Measurements from ENCODE around the gene CDK8. TPM values are rescaled to one million over a fixed set of nuclear protein-coding genes. Genes with fewer than 3 reads are reported as not detected.

CDK8 gene
- 17.0 and 19.3 TPM in 2 replicates for total RNA-seq

DNA sequence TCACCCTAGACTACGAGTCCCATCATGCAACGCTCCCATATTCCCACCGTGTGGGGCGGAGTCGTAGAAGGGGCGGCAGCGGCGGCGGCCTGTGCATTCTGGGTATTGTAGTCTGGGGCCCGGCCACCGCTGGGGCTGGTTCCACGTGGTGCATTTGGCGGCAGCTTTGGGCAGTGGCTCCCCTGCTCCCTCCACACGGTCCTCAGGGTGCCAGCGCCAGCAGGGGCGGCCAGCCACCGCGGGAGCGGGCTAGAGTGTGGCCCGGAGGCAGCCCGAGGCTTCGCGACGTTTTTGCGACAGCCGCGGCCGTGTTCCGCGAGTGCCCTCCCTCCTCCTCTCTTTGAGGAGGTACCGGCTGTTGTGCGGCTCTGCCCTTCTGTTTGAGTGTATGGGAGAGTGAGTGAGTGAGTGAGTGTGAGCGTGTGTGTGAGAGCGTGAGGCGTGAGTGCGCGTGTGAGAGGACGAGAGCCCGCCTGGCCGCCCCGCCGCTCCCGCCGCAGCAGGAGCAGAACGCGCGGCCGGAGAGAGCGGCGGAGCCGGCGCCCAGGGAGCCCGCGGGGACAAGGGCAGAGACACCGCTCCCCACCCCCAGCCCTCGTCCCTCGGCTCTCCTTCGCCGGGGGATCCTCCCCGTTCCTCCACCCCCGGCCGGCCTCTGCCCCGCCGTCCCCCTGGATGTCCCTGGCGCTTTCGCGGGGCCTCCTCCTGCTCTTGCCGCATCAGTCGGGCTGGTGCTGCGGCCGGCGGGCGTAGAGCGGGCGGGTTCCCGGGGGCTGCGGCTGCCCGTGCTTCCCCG lies at the start of gene CDK8:
CDK8 (plus strand) TSS at position 343 of the 796 bp plus-strand sequence. CDS start 513 bp downstream, outside the sequence.

GRCh38 chr13:26221721-26222519 lies 32.0 kb upstream of the CDK8 start, which contains the start of gene RNF6:
Gene RNF6, minus strand, starts transcription at chr13:26222314. Its CDS starts 2,665 bp downstream, at chr13:26219649.

Other genes starting within 250 kb of the CDK8 start
- not detected in 2 replicates for gene SHISA2, start 202.1 kb upstream of the CDK8 start, total RNA-seq
- 21.1 and 21.6 TPM in 2 replicates for gene RNF6, start 31.8 kb upstream of the CDK8 start, total RNA-seq

Measured in myometrial cell (primary cell).